GM04503 (cell line): Measurements from ENCODE around the gene PTPRJ.

Source experiments
- DNase-seq: peaks from one replicate; pipeline ENCODE4 v3.0.0-alpha.2; 2012; ENCODE audit warnings: low read depth

PTPRJ gene

DNA sequence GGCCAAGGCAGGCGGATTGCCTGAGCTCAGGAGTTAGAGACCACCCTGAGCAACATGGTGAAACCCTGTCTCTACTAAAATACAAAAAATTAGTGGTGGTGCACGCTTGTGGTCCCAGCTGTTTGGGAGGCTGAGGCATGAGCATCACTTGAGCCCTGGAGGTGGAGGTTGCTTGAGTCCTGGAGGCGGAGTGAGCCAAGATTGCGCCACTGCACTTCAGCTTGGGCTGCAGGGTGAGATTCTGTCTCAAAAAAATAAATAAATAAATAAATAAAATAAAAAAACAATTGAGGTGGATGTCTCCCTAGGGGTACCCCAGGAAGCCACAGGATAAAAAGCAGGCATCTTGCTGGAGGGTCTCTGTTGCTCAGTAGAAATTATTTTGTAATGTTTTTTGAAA lies 14.1 kb downstream of the PTPRJ start:
- no peak for DNase-seq

DNA sequence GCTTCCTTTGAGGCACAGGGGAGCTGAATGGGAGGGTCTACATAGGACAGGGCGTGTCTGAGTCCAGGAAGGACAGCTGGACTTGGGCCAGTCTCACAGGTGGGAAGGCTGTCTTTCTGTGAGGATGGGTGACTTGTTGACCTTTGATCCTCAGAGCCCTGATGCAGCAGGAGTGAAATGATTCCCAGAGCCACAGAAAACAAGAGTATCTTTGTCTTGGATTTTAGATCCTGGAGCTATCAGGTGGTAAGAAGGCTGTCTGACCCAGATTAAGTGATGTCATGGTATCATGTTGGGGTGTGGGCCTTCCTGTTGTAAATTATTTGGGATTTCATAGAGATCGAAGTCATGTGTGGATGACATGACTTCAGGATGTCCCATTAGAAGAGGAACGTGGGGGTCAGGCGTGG lies 15.0 kb downstream of the PTPRJ start:
- DNase-seq = no peak

DNA sequence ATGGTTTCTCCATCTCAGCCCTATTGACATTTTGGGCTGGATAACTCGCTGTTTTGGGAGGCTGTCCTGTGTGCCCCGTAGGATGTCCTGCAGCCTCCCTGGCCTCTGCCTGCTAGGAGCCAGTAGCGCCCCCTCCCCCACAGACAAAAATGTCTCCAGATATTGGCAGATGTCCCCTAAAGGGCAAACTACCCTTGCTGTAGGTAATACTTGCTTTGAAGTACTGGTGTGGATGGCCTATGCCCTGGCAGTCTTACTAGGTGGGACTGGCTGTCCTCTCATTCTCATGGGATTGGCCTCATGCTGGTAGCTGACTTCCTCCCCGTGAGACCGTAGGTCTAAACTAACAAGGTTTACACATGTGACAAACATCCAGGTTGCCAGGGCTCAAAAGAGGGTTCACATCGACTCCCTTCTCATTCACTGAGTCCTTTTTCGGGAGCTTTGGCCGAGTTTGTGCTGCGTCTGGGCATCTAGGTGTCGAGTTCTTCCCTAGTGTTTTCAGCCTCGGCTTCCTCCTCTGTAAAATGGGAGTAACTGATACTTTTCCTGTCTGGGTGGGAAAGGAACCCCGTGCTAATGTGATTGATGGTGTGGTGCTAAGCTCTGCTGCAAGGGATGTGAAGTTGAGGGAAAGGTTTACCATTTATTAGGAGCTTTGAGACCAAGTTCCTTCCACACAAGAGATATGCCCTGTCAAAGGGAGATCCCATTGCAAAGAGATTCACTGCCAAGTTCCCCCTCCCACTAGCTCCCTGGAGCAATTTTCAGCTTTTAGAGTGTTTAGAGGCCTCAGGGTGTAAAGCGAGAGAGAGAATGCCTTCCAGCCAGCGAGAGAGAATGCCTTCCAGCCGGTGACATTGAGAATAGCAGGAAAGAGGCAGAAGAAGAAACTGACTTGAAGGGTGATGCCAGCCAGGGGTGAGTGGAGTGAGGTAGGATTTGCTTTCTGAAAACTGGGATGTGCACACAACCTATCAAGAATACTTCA lies 17.0 kb downstream of the PTPRJ start:
- DNase-seq = no peak

DNA sequence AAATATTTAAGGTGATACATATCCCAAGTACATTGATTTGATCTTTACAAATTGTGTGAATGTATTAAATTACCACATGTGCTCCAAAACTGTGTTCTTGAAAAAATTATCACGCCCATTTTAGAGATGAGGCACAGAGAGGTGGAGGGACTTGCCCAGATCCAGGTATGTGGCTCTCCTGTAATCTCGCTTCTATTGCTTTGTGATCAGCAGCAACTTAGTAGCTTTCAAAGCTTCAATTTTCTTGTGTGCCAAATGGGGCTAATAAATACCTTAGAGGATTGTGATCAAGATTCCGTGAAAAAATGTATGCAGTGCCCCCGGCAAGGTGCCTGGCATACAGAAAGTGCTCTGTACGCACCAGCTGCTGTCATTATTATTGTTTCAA lies 18.0 kb downstream of the PTPRJ start:
- no peak for DNase-seq

DNA sequence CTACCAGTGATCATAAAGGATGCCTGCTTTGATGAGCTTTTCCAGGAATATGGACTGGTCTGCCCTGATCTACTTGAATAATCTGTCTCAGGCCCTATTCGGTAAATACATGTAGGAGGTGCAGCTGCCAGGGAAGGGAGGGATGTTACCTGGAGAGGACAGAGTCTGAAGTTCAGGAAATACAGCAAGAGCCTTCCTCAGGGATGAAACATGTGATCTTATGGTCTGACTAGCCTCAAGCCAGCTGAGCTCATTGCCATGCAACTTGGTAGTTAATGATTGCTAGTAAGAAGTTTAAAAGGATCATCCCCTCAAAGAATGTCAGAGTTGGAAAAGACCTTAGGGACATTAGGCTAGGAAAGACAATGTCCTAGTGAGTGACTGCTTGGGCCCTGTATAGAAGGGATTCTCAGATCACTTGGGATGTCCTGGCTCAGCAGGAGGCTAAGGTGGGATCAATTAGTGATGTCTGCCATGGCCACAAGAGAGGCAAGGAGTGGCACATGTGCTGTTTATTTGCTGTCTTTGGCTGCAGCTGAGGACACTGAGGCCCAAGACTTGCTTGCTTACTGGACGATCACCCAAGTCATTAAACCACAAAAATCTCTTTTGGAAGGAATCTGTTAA lies 18.5 kb downstream of the PTPRJ start:
- no peak for DNase-seq

DNA sequence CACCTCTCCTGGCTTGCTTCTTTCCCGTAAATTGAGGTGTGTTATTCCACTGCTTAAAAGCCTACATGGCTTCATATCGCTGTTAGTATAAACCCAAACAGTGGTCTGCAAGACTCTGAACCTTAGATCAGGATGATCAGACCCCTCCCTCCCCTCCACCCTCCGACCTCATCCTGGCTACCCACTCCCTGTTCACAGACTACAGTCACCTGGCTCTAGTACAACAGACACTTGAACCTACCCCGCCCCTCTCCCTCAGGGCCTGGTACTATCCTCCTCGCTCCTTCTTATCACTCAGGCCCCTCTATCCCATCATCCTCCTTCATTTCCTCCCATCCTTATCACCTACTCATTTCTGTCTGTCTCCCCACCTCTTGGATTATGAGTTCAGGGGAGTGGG lies 20.1 kb downstream of the PTPRJ start:
- no peak for DNase-seq

DNA sequence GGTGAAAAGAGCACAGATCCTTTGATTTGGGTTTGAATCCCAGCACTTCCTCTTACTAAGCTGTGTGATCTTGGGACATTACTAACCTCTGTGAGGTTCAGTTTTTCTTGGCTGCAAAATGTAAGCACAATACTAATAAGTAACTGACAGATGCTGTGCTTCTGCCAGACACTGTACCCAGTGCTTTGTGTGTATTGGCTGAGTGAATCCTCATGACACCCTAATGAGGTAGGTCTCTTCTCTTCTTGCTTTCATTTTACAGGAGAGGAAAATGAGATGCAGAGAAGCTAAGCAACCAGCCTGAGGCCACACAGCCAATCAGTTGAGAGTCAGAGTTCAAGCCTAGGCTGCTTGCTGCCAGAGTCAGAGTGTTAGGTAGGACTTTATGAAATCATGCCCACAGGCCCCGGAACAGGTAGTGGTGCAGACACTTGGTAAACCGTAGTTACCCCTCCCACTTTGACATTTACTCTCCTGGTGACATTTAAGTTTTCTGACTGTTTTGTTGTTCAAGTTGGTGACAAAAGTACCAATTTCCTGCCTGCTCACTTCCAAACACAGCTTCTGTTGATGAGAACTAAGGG lies 21.2 kb downstream of the PTPRJ start:
- DNase-seq = no peak

DNA sequence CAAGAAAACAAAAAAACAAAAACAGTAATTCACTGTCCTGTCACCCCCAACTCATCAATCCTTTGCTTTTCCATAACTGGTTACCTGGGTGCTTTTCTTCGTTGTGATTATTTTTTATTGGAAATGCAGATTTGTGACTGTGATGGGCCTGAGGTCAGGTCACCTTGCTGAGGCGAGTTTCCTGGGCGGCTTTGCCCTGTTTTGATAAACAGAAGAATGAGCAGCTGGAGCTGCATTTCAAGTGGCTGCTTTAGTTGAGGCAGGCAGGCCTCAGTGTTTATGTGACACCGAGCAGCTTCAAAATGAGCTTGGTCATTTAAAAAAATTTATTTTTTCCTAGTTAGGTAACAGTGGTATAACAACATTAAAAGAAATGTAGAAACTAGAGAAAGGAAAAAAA lies 22.2 kb downstream of the PTPRJ start:
- no peak for DNase-seq

DNA sequence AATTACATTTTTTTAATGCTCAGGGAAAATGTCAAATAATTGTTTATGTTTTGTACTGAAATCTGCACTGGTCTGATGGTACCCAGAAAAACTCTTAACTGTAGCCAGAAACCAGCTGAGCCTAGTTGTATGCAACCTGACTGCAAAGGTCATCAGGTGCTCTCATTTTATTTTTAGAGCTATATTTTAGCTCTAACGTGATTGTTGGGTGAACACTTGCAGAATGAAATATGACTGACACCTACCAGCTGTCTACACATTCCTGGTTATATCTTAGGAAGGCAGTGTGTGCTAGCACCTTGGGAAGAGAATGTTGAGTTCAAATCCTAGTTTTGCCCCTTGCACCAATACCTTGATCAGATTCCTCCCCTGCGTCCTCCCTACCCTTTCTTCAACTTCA lies 23.6 kb downstream of the PTPRJ start:
- no peak for DNase-seq

DNA sequence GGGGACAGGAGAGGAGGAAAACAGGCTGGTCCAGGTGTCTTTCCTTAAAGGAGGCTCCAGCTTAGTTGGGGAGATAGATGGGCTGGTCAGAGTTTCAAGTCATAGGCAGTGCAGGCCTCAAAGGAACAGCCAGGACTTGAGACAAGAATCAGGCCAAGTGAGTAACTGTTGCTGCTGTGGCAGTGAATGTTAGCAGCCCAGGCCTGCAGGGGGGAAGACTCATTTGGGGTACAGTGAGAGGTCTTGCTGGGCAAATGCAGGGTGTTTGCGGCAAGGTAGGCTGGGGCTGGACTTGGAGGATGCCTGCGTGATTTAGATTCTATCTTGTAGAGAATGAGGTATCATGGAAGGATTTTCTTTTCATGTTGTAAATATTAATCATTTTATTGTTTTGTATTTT lies 24.1 kb downstream of the PTPRJ start:
- no peak for DNase-seq

DNA sequence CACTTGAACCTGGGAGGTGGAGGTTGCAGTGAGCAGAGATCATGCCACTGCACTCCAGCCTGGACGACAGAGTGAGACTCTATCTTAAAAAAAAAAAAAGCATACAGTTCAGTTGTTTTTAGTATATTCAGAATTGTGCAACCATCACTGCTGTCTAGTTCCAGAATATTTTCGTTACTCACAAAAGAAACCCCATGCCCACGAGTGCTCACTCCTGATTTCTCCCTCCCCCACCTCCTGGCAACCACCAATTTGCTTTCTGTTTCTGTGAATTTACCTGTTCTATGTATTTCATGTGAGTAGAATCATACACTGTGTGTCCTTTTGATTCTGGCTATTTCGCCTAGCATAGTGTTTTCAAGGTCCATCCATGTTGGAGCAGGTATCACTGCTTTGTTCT lies 24.8 kb downstream of the PTPRJ start:
- no peak for DNase-seq

DNA sequence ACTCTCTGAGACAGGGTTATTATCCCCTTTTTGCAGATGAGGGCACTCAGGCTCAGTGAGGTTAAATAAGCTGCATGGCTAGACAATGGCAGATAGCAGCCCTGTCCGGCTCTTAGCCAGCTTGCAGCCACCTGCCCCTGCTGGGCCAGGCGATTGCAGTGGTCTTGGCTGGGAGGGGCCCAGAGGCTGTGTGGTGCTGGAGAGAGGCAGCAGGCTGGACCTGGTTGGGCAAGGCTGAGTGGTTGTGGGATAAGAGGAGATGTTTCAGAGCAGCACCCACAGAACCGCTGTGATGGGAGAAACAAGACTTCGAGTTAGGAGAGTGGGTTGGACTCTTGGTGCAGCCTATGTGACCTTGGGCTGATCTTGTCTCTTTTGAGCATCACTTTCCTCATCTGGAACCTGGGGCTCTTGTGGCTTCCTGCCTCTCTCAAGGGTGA lies 25.5 kb downstream of the PTPRJ start:
- DNase-seq = no peak

DNA sequence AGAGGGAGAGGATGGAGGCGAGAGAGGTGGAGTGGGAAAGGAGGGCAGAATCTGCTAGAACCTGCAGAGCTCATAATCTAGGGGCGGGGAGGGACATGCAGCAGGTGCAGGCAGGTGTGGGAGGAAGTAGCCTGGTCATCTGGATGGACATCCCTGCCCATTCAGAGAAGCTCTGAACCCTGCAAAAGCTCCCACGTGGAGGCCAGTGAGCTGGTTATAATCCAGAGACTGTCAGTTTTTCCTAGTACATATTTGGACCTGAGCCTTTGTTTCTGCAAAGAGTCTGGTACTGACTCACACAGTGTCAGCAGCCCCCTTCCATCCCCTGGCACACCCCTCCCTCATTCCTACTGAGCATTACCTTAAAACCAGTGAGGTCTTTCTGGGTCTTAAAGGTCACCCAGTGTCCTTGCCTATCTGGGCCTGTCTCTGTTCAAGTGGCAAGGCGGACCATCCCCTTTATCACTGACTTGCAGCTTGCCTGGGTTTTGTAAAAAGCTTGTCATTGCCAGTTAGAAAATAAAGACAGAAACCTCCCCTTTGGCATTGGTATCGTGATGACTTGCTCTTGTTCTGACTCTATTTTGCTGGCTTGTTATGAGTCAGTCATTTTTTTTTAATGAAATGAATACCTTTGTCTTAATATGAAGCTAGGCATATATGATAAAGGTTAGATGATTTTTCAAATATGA lies 26.1 kb downstream of the PTPRJ start:
- no peak for DNase-seq

DNA sequence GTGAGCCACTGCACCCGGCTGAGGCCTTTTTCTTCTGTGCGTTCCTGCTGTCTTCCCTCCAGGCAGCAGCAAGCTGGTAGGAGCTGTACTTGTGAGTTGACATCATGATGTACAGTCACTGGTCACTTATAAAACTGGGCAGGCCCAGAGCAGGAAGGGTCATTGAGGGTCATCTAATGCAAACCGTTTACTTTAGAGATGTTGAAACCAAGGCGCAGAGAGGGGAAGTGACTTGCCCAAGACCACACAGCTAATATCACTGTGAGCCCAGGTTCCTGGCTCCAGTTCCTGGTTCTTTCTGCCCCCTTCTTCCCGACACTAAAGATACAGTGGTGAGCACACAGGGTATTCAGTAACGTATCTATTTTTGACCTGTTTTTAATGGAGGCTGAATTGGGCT lies 27.3 kb downstream of the PTPRJ start:
- DNase-seq = no peak

DNA sequence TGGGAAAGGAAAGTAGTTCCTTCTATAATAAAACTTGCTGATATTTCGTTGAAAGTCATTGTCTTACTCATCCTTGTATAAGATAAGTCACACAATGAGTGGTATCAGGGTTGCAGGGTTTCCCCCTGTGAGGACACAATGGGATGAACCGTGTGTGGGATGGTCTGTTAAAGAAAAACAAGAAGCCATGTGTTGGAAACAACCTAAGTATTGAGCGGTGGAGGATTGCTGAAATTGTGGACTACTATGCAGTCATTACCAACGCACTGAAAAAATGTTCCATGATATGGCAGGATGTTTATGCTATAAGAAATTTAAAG lies 28.6 kb downstream of the PTPRJ start:
- DNase-seq = no peak

DNA sequence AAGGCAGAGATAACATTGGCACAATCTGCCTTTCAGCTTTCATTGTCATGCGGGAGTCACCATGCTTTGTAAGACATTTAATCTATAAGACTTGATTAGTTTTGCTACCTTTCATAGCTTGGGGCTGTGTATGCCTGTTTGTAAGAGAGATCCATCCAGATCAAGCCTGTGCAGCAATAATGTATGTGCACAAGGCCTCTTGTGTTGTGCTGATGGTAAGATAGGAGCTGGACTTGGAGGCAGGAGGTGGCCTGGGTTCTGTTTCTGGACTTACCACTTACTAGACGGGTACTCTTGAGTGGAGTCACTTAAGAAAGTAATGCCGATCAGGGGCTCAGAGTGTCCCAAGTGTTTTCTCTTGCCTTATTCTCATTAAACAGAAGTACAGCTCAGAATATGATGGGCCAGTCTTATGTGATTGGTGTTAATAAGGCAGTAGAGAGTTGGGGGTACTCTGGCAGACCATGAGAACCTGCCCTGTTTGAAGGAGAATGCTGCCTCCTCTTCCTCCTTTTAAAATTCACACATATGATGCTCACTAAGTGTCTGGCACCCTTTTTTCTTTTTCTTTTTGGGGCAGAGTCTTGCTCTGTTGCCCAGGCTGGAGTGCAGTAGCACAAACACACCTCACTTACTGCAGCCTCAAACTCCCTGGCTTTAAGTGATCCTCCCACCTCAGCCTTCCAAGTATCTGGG lies 30.9 kb downstream of the PTPRJ start:
- no peak for DNase-seq

DNA sequence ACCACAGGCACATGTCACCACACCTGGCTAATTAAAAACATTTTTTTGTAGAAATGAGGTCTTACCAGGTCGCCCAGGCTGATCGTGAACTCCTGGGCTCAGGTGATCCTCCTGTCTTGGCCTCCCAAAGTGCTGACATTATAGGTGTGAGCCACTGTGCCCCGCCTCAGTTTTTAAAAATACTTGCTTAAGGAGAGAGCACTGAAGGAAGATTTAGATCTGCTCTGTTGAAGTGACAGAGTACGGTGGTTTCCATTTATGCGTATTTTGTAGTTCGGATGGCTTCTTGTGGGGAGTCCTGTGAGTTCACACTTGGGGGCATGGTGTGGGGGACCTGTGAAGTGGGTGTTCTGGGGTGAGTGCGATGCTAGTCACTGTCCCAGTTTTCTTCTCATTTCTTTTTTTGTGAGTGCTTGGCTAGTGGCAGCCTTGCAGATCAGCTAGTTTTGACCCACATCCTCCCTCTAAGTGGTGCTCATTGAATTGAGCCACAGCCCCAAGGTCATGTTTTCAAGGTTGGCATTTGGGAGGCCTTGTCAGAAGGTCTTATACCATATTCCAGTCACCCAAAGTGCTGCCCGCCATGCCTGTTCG lies 31.5 kb downstream of the PTPRJ start:
- no peak for DNase-seq

DNA sequence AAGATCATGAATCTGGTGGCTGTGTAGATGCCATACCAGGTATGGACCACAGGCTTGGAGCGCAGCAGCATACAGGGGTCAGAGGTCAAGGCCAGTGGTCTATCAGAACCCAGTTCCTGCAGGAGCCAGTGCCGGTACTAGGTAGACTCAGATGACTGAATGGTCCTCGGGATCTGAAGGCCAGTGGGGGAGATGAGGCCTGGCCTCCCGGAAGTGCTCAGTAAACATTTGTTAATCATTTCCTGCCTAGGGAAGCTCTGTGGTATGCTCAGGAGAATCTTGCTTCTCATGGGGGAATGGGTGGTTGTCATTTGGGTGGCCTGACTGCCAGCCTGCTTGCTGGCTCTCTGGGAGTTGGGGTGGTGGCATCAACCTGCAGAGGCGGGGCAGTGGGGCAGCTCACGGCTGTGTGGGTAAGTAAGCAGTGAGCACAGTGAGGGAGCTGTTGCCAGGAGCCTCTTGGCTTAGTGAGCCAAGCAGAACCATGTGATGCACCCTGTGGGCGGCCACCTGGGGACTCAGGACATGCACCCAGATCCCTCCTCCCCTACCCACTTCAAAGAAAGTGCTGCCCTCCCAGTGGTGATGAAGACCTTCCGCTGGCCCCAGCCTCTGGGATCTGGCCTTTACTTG lies 33.0 kb downstream of the PTPRJ start:
- no peak for DNase-seq

DNA sequence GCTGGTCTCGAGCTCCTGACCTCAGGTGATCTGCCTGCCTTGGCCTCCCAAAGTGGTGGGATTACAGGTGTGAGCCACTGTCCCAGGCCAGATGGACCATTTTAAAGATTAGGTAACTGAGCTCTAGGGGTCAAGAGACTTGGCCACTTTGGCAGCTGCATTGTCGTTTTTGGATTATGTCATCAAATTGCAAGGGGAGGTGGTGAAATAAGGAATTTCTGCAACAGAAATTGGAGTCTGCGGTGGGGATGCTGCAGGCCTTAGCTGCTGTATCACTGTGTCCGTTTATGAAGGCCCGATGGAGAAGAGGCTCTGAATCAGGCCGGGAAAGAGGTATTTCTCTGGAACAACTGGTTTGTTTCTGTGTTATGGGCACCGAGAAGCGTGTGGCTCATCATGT lies 34.6 kb downstream of the PTPRJ start:
- DNase-seq = no peak

DNA sequence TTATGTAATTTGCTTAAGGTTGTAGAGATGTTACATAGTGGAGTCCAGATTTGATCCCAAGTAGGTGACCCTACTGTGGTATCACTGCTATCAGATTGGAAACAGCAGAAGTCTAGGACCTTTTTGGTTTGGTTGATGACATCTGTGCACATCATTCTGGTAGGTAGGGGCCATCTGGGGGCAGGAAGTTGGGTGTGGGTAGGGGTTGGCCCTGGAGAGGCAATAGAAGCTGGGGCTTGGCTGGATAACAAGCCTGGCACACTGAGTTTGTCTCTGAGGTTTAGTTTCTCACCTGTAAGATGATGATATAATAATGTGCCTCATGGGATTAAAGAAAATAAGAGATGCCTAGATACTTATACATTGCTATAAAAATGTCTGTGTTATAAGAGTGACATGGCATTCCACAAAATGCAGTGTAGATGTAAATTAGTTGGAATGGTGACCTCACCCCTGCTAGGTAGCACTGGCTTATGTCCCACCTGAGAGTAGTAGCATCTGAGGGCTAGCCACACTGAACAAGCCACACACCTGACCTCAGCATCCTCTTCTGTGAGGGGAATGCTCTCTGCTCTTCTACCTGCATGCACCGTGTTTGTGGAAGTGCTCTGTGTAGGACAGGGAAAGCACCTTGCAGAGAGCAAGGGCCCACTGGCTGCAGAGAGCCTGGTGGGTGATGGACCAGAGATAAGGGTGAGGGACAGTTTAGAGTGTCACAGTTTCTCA lies 36.9 kb downstream of the PTPRJ start:
- no peak for DNase-seq
